ENCODE data around the gene MXRA8.

The MXRA8 gene

DNA sequence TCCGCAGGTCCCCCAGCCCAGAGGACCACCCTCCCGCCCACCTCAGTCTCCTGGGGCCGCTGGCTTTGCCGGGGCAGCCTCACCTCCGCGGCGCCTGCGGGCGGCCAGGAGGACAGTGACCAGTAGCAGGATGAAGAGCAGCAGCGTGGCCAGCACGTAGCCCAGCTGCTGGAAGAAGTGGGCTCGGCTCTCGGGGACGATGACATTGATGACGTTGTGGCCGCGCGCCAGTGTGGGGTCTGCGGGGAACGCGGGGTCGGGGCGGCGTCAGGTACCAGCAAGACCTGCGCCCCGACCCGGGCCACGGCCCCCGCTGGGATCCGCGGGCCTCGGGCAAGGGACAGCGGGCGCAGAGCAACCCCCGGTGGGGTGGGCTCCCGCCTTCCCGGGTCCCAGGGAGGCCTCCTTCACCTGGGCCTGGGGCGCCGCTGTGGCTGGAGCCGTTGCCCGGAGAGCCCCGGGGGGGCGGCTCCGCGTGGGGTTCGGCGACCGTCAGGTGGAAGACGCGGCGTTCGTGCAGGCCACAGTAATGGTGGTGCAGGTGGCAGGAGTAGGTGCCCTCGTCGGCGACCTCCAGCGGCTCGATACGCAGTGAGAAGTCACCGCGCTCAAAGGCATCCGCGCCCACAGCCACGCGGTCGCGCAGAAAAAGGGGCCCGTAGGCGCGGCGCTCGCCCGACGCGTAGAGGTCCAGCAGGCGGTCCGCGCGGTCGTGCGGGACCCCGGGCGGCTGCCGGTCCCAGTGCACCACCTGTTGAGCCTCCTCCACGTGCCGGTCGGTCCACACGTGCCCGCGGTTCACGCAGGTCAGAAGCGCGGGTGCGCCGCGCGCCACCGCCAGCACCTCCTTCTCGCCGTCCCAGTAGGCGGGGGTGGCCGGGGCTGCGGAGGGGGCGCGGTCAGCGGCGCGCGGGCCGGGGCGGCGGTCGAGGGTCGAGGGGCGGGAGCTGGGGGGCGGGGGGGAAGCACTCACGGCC lies 3.8 kb downstream of the MXRA8 start:
- no peak overlapping the region for H3K4me2 ChIP-seq (ENCODE audit: low read length)
- H4K20me1 ChIP-seq (ENCODE audit: control insufficient read depth, insufficient read depth, low read depth, low read length), result no peaks in the 10 kb centered on the region
- H3K79me2 ChIP-seq (ENCODE audit: control insufficient read depth, low read length), result no peaks in the 10 kb centered on the region
- H3K4me1 ChIP-seq (ENCODE audit: control insufficient read depth, low read length), result no peaks in the 10 kb centered on the region
- H3K9me3 ChIP-seq (ENCODE audit: control insufficient read depth, insufficient read depth, low read length), result no peaks in the 10 kb centered on the region
- H3K4me3 ChIP-seq (ENCODE audit: low read length), result no peak overlapping the region
- peaks cover 26% of the 10 kb centered on the region for H3K27me3 ChIP-seq (ENCODE audit: control insufficient read depth, low read length)
- no peaks in the 10 kb centered on the region; the same call in 1 of the 2 replicates for H3F3A ChIP-seq (ENCODE audit: control insufficient read depth, insufficient read depth)
- TF ChIP-seq, protein P1, sequence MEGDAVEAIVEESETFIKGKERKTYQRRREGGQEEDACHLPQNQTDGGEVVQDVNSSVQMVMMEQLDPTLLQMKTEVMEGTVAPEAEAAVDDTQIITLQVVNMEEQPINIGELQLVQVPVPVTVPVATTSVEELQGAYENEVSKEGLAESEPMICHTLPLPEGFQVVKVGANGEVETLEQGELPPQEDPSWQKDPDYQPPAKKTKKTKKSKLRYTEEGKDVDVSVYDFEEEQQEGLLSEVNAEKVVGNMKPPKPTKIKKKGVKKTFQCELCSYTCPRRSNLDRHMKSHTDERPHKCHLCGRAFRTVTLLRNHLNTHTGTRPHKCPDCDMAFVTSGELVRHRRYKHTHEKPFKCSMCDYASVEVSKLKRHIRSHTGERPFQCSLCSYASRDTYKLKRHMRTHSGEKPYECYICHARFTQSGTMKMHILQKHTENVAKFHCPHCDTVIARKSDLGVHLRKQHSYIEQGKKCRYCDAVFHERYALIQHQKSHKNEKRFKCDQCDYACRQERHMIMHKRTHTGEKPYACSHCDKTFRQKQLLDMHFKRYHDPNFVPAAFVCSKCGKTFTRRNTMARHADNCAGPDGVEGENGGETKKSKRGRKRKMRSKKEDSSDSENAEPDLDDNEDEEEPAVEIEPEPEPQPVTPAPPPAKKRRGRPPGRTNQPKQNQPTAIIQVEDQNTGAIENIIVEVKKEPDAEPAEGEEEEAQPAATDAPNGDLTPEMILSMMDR (IDR thresholded peaks at IDR 0.05; ENCODE audit: low read depth, low read length, poor library complexity, severe bottlenecking), result no peak
- TF ChIP-seq EZH2phosphoT487 (IDR thresholded peaks at IDR 0.05; ENCODE audit: borderline replicate concordance, low read length), result no peak
- no peaks in the 10 kb centered on the region for H3K36me3 ChIP-seq (ENCODE audit: control insufficient read depth, low read length)
- no peaks in the 10 kb centered on the region for H3K9me2 ChIP-seq (replicated peaks; ENCODE audit: control insufficient read depth, low read length)
- no peak overlapping the region for H3K27ac ChIP-seq (ENCODE audit: low read depth, low read length)

DNA sequence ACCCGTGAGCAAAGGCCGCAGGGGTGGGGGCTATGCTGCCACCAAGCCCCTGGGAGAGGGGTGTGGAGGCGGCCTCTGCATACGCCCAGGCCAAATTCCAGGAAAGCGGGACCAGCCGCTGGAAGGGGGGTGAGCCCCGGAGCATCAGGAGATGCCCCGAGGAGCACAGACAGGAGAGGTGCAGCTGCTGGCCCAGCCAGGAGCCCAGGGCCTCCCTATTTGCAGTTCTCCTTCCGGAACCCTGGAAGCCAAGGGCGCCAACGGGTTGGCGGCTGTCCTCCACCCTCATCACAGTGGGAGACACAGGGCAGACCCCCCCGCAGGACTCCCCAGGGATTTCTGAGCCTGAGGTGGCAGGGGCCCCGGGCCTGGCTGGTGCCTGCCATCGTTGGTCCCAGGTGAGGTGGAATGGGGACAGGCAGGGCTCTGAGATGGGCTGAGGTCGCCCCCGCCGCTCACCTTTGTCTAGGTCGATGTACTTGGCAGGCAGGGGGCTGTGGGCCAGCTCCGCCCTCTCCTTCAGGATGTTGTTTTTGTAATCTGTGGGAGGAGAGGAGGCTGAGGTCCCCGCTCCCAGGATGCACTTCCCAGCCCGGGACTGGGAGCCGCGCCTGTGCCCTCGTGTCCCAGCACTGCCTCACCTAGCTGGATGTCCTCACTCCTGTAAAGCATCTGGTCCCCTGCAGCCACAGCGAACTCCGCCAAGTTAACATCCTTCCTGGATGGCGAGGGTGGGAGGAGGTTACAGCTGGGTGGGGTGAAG lies 4.8 kb downstream of the MXRA8 start:
- Histone ChIP-seq H3K9me3 (ENCODE audit: control insufficient read depth, insufficient read depth, low read length) (no peaks in the 10 kb centered on the region), H3K4me1 (ENCODE audit: control insufficient read depth, low read length) (no peaks in the 10 kb centered on the region), H3K79me2 (ENCODE audit: control insufficient read depth, low read length) (peaks cover 3% of the 10 kb centered on the region), H3F3A (ENCODE audit: control insufficient read depth, insufficient read depth) (no peaks in the 10 kb centered on the region; the same call in 1 of the 2 replicates), H3K36me3 (ENCODE audit: control insufficient read depth, low read length) (no peaks in the 10 kb centered on the region), H3K4me2 (ENCODE audit: low read length) (no peak overlapping the region), H3K4me3 (ENCODE audit: low read length) (no peak overlapping the region), H4K20me1 (ENCODE audit: control insufficient read depth, insufficient read depth, low read depth, low read length) (no peaks in the 10 kb centered on the region), H3K27me3 (ENCODE audit: control insufficient read depth, low read length) (peaks cover 22% of the 10 kb centered on the region), H3K27ac (ENCODE audit: low read depth, low read length) (no peak overlapping the region), H3K9me2 (replicated peaks; ENCODE audit: control insufficient read depth, low read length) (no peaks in the 10 kb centered on the region)
- no peak for TF ChIP-seq EZH2phosphoT487 (IDR thresholded peaks at IDR 0.05; ENCODE audit: borderline replicate concordance, low read length)
- TF ChIP-seq, protein P1 (IDR thresholded peaks at IDR 0.05; ENCODE audit: low read depth, low read length, poor library complexity, severe bottlenecking), result no peak

DNA sequence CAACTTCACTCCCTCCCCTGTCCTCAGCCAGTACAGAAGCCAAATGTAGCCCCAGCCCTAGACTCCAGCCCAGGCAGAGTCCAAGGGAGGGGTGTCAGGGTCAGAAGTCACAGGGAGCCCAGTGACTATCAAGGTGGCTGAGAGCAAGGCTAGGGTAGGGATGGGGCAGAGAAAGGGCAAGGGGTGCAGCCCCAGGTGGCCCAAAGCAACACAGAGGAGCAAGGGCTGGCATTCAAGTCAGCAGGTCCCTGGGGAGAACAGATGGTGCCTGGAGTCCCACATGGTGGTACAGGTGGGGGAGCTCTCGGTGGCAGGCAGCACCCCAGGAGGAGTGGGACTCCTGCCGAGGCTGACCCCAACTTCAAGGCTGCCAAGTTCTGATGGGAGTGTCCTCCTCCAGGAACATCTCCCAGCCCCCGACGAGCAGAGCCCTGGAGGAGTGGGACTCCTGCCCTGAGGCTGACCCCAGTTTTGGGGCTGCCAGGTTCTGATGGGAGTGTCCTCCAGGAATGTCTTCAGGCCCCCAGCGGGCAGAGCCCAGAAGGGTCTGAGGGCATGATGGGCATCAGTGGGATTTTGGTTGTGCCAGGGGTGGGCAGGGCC lies 5.5 kb downstream of the MXRA8 start:
- Histone ChIP-seq H3K79me2 (ENCODE audit: control insufficient read depth, low read length) (peaks cover 10% of the 10 kb centered on the region), H4K20me1 (ENCODE audit: control insufficient read depth, insufficient read depth, low read depth, low read length) (no peaks in the 10 kb centered on the region), H3K27me3 (ENCODE audit: control insufficient read depth, low read length) (peaks cover 16% of the 10 kb centered on the region), H3F3A (ENCODE audit: control insufficient read depth, insufficient read depth) (no peaks in the 10 kb centered on the region; the same call in 1 of the 2 replicates), H3K36me3 (ENCODE audit: control insufficient read depth, low read length) (no peaks in the 10 kb centered on the region), H3K4me1 (ENCODE audit: control insufficient read depth, low read length) (peaks cover 5% of the 10 kb centered on the region), H3K9me3 (ENCODE audit: control insufficient read depth, insufficient read depth, low read length) (no peaks in the 10 kb centered on the region), H3K9me2 (replicated peaks; ENCODE audit: control insufficient read depth, low read length) (no peaks in the 10 kb centered on the region), H3K27ac (ENCODE audit: low read depth, low read length) (no peak overlapping the region), H3K4me3 (ENCODE audit: low read length) (no peak overlapping the region), H3K4me2 (ENCODE audit: low read length) (no peak overlapping the region)
- TF ChIP-seq, protein P1 (IDR thresholded peaks at IDR 0.05; ENCODE audit: low read depth, low read length, poor library complexity, severe bottlenecking), result no peak
- TF ChIP-seq EZH2phosphoT487 (IDR thresholded peaks at IDR 0.05; ENCODE audit: borderline replicate concordance, low read length), result no peak

Measured in DOHH2 (cell line).